GM18907 (cell line): Measurements from ENCODE around the gene L1CAM.

ENCODE experiments used
- ATAC-seq: cut with Tn5 transposase; IDR thresholded peaks from one replicate; pipeline ENCODE4 v1.9.1; 2021; ENCODE audit warnings: mild to moderate bottlenecking, moderate library complexity; ENCODE audit not compliant: unreplicated experiment

Gene L1CAM, protein sequence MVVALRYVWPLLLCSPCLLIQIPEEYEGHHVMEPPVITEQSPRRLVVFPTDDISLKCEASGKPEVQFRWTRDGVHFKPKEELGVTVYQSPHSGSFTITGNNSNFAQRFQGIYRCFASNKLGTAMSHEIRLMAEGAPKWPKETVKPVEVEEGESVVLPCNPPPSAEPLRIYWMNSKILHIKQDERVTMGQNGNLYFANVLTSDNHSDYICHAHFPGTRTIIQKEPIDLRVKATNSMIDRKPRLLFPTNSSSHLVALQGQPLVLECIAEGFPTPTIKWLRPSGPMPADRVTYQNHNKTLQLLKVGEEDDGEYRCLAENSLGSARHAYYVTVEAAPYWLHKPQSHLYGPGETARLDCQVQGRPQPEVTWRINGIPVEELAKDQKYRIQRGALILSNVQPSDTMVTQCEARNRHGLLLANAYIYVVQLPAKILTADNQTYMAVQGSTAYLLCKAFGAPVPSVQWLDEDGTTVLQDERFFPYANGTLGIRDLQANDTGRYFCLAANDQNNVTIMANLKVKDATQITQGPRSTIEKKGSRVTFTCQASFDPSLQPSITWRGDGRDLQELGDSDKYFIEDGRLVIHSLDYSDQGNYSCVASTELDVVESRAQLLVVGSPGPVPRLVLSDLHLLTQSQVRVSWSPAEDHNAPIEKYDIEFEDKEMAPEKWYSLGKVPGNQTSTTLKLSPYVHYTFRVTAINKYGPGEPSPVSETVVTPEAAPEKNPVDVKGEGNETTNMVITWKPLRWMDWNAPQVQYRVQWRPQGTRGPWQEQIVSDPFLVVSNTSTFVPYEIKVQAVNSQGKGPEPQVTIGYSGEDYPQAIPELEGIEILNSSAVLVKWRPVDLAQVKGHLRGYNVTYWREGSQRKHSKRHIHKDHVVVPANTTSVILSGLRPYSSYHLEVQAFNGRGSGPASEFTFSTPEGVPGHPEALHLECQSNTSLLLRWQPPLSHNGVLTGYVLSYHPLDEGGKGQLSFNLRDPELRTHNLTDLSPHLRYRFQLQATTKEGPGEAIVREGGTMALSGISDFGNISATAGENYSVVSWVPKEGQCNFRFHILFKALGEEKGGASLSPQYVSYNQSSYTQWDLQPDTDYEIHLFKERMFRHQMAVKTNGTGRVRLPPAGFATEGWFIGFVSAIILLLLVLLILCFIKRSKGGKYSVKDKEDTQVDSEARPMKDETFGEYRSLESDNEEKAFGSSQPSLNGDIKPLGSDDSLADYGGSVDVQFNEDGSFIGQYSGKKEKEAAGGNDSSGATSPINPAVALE

DNA sequence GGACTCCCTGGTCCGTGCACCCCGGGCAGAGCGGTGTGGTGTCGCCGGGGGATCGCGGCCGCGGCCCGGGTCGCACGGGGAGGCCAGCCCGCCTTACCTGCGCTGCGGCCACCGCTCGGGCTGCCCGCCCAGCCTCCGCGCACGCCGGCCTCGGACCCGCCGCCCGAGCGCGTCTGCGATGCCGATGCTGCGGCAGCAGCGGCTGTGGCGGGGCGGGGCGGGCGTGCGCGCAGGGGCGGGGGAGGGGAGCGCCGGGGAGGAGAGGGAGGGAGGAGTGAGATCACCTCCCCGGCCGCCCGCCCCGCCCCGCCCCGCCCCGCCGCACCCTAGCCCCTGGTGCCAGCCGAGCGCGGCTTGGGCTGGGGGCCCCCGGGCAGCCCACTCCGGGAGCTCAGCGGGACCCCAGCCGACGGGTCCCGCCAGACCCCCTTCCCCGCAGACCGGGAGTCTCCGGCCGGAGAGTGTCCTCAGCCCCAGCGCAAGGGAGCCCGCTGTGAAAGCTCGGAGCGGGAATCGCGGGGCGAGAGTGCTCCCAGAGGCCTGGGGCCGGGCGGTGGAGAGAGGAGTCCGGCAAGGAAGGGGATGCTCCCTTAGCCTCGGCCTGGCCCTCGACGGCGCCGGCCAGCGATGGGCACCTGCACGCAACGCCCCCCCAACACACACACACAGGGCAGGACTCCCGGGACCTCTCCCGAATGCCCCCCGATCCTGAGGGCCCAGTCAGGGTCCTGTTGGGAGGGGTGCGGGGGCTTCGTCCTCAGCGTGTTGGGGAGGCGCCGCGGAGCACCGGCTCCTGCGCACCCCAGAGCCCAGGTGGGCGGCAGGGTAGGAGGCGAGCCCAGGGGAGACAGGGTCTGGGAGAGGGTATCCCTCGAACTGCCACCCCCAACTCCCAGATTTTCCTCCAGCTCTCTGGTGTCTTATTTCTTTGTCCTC is at the start of gene L1CAM:
TSS of gene L1CAM (minus strand) at position 206 of the 936 bp plus-strand sequence. CDS start 10,337 bp downstream, outside the sequence.
- ATAC-seq: no peak

DNA sequence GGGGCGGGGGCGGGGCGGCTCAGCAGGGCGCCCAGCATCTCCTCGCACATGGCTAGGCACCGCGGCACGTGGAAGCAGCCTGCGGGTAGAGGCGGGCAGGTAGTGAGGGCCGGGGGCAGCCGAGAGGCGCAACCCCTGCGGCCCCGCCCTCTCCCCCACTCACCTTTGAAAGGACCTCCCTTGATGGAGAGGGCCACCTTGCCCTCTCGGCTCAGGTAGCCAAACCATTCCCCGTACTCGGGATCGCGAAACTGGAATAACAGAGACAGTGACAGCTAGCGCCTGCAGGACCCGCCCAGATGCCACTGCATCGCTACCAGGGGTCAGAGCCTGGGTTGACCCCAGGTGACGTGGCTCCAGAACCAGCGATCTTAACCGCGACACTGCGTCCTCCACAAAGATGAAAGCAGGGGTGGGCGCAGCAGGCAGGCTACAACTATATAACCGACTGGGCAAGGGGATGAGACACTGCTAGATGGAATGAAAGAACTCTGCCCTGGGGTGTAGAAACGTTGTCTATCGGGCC is 49.4 kb upstream of the L1CAM start:
- no peak for ATAC-seq

DNA sequence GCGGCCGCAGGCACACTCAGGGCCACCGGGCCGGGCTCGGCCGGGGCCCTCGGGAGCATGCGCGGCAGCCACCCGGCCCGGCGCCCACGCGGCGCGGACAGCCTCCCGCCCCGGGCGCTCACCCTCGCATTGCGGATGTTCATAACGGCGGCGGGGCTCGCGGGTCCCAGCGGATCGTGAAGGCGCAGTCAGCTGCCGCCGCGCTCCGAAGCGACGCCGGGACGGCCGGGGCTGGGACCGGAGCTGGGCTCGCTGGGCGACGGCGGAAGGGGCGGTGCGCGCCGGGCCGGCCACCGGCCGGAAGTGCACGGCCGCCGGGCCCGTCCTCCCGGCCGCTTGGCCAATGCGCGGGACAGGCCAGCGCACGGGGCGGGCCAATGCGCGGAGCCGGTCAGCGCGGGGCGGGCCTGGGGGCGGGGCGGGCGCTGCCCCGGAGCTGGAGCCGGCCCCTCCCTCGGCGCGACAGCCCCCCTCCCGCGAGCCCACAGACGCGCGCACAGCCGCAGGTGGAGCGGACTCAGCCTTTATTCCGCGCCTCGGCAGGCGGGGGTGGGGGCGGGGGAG is 48.9 kb upstream of the L1CAM start, which contains the start of gene NAA10:
TSS of gene NAA10 (minus strand) at position 276 of the 564 bp plus-strand sequence. CDS start at position 143, 133 bp downstream.
- ATAC-seq: peak; percentile 81

DNA sequence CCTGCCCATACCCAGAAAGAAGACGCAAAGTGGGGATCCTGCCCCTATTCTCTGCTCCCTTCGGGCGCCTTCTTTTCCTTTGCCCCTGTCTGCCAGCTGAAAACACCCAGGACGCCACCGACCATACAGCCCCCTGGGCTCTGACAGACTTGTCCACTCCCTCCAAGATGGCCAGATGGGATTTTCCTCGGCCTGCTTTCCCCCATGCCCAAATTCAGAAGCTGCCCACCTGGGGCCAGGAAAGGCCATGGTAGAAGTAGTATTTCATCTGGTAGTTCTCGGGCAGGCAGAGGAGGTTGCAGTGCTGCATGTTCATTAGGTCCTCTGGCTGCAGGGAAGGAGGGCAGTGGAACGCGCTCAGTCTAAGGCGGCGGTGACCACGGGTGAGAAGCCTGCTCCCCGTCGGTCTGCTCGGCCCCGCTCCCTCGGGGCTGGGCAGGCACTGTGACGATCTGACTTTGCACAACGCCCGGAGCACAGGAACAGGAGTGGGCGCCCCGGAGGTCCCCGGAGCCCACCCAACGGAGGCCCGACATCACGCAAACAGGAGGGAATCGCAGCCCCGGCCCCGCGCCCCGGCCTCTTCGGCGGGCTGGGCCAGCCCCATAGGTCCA is 48.3 kb upstream of the L1CAM start:
- peak; percentile 18 for ATAC-seq

DNA sequence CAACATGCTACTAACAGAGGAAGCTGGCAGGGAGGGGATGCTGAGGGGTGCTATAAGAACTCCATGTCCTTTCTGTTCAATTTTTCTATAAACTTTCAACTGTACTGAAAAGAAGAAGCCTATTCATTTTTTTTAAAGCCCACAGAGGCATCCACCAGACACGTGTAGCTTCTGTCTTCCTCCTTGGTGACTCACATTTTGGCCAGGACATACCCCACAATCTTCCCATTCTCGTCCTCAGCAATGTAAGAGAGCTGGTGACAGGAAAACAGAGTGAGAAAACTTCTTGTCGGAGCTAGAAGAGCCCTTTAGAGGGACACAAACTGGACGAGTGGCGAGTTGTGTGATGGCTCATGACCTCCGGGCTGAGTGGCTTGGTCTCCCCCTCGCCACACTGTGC is 47.8 kb upstream of the L1CAM start:
- ATAC-seq: no peak

DNA sequence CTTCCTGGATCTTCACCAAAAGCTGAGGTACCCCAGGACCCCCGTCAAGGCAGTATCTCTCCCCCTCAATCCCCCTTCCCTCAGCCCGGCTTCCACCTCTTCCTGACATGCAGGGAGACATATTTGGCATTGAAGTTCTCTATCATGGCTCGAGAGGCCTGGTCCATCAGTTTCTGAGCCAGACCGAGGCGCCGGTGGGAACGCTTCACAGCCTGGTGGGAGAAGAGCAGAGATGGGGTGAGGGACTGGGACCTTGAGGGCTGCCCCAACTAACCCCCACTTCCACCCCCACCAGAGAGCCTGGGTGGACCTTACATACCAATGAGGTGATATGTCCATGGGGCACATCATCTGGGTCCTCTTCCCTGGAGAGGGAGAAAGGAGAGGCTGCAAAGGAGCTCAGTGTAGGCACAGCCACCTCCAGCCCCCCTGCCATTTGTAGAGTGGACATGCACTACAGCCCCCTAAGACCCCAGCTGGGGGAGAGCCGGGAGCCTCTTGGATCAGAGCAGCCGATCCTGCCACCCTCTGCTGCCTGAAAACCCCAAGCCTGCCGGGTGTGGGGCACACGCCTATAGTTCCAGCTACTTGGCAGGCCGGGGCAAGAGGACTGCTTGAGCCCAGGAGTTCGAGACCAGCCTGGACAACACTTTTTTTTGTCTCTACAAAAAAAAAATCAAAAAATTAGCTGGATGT is 46.4 kb upstream of the L1CAM start:
- ATAC-seq: no peak

DNA sequence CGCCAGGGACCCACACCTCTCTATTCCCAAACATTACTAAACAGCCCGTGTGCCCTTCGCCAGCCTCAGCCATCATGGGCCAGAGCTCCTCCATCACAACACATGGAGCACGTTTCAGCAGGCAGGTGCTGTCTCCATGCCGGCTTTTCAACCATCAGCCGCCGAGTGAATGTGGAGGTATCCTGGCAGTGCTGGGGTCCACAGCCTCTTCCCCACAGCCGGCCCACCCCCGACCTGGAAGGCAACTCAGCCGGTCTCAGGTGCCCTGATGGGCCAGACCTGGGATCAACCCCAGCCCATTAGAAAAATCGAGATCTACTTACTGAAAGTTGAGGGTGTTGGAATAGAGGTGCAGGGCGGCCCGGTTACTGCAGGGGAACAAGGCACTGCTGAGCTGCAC is 45.8 kb upstream of the L1CAM start:
- no peak for ATAC-seq

DNA sequence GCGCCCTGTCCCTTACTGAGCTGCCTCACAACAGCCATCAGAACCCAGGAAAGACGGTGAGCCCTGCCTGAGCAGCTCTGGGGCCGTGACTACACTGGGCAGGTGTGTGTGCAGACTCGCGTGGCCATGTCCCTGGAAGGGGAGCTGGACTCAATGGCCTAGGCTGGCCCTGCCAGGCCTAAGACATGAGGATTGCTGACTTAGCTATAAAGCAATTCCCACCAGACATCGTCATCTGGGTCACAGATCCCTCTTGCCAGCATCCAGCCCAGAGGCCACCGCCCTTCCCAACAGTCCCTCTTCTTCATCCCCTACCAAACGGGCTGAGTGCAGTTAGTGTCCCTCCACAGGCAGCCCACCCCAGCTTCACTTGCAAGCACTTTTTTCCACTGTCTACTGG is 45.2 kb upstream of the L1CAM start:
- no peak for ATAC-seq

DNA sequence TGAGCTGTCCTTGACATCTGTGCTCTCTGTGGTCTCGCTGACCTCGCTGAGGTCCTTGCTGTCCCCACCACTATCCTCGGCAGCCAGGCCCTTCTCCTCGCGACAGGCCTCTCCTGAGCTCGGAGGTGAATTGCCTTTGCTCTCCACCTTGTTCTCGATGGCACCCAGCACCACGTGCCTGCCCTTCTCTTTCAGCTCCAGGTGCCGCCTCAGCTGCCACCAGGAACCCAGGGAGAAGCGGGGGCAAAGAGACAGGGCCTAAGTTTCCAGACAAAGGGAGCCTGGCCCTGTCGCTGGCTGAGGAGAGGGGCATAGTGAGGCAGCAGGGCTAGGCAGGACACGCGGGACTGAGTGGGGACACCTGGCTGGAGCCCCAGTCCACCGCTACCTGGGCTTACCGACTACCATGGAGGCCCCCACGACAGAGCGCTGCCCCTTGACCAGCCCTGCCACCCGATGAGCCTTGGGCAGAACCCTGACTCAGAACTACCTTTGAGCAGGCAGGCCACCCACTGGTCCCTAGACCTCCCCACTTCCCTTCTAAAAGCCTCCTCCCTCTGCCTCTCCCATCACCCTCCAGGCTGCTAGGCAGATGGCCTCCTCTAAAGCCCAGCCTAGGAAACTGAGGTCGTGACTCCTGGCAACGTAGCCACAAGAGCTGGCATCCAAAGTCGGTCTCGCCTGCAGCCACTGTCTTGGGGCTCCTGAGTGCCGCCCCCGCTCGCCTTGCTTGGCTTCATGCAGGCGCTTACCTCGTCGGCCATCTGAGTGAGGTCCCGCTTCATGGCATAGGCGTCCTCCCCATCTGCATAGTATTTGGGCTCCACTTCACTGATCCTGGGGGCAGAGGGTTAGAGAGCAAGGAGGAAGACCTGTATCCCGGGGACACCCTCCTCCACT is 44.3 kb upstream of the L1CAM start:
- ATAC-seq: no peak

DNA sequence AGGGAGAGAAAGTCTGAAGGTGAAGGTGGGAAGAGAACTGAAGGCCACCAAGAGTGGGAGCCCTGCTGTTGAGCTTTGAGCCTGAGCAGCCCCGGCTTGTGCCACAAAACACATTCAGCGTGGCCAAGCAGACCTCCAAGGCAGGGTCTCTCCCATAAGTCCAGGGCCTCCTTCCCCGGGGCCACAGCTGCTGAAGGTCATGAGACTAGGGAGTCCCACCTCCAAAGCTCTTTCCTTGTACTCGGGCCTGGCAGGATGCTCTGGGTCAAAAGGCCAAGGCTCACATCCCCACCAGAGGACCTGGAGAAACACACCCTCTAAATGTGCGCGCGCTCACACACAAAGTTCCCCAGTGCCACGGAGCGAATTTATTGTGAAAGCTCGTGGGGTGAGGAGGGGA is 43.6 kb upstream of the L1CAM start:
- ATAC-seq: no peak

DNA sequence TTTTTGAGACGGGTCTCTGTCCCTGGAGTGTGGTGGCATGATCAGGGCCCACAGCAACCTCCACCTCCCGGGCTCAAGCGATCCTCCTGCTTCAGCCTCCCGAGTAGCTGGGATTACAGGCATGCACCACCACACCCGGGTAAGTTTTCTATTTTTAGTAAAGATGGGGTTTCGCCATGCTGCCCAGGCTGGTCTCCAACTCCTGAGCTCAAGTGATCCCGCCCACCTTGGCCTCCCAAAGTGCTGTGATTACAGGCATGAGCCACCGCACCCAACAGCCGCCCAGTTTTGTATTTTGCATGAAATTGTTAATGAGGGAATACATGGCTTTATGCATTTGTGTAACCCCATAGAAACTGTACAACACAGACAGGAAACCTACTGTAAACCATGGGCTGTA is 42.9 kb upstream of the L1CAM start:
- no peak for ATAC-seq

DNA sequence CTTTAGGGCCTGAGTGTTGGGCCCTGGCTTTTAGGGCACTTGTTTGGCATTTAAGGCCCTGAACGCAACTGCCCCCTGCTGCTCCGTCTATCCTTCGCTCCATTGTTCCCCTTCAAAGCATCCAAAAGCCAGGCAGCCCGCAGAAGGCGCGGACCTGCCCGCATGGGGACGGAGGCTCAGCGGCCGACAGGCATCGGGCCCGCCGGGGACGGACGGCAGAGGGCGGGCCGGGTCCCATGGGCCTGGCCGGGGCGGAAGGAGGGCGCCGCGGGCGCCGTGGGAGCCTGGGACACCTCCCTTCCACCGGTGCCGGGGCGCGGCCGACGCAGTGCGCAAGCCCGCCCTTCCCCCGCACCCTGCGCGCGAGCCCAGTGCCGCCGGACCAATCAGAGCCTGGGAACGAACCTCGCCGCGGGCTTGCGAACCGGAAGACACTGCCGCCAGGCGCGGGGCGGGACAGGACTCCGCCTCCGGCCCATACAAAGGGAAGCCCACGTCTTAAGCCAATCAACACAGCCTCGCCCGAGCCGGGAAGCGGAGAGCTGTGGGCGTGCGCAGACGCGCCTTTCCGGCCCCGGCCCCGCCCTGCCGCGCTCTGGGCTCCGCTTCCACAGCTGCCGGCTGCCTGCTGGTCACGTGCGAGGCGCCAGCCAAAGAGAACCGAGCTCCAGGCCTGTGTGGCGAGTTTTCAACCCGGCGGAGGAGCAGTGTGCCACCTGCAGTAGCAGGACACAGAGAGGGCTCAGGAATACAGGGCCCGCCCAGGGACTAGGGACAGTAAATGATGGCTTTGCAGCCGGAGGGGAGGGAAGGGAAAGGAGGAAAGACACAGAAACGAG is 42.2 kb upstream of the L1CAM start:
- ATAC-seq: peak; percentile 81

DNA sequence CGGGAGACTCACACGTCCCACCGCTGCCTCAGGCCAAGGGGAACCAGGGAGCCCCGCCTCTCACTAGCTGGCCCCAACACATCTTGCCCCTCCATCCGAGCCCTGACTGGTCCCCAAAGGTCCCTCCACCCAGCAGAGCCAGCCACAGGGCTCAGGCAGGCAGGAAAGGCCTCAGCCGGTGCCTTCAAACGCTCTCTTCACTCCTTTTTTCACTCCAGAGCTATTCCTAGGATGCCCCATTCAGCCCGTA is 41.6 kb upstream of the L1CAM start:
- no peak for ATAC-seq

DNA sequence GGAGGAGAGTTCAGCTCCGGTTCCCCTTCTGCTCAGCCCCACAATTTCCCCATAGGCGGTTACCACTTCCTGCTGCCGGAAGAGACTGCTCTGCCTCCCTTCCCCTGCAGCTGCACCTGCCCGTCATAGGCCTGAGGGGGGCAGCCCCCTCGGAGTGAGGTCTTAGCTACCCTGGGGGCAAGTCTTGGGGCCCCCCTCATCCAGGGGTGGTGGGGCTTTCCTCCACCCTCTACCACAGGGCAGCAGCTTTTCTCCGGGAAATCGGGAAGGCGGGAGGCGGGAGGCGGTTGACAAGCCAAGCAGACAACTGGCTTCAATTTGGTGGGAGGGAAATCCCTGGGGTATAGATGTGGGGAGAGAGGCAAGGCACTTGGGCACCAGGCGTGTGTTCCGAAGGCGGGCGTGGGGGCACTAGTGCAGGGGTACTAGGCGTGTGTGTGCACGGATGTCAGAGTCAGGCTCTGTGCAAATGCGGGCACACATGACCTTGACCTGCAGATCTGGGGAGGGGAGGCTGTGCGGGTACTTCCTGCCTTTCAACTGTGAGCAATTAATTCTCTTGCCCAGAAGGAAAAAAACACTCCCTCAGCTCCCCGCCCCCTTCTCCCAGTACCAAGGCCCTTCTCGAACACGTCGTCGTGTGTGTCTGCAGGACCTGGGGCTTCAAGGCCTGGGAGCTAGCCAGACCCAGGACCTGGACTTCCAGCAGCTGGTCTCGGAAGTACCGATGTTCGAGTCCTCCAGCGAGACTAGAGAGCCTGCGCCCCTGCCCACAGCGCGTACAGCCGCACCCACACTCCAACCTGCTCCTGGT is 41.1 kb upstream of the L1CAM start:
- peak; percentile 57 for ATAC-seq

DNA sequence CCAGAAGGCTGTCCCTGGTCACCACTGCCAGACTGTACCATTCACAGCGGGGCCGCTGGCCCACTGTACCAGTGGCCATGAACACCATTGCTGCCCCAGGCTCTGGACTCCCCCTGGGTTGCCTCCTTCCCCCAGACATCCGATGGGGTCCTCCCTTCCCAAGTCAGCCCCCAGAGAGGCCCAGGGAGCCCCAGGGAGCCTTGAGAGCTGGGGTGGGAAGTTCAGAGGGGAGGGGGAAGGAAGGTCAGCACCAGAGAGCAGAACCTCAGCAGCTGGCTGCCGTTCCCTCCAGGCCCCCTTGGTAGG is 40.5 kb upstream of the L1CAM start:
- ATAC-seq: peak; percentile 1
